T-cell (primary cell): ENCODE measurements around the gene PGAM2. TPM values are rescaled to one million over a fixed set of nuclear protein-coding genes. Genes with fewer than 3 reads are reported as not detected.
"Not testable (repeated sequence)": the region's sequence is repeated elsewhere in the genome, so short reads cannot be mapped to it uniquely, and the experiment has no call there.

Experiments used
- ATAC-seq, 4 experiments: fragments of 200-7000 bp in 3 of 4; fragments of 150-1000 bp in 1 of 4; cut with Tn5 transposase; replicated peaks in 1 of 4; 1 replicate in 3 of 4; 2 replicates in 1 of 4; pipeline ENCODE4 v1.10.0; 2021; ENCODE audit warnings: moderate library complexity in 3 of 4, mild to moderate bottlenecking in 2 of 4, moderate number of reproducible peaks in 1 of 4
- CTCF ChIA-PET, 2 donors: fragments of 300-600 bp; sonication (Branson Sonifier 250); formaldehyde crosslinking; loops; one replicate each; lab custom pipeline; 2022; ENCODE audit warnings: antibody characterized with exemption in 2 of 2; lab: Charles Lee
- POLR2A ChIA-PET, 2 donors: fragments of 300-600 bp; sonication (Branson Sonifier 250); formaldehyde crosslinking; loops; one replicate each; lab custom pipeline; 2022; ENCODE audit warnings: antibody characterized with exemption in 2 of 2; lab: Charles Lee
- DNase-seq, 35 experiments: peaks; one replicate each; pipeline versions ENCODE4 v3.0.0 to v3.0.0-alpha.2; 2013 to 2023
- H3K27ac ChIP-seq: one replicate; pipeline ENCODE4 v1.5.1; 2013; ENCODE audit warnings: low read length
- H3K27me3 ChIP-seq, 2 experiments: replicated peaks in 1 of 2; 1 replicate in 1 of 2; 2 replicates in 1 of 2; pipeline versions ENCODE4 v1.6.1 to v1.7.0; 2013; ENCODE audit warnings: low read length in 1 of 2, mixed read lengths in 1 of 2; ENCODE audit not compliant: control insufficient read depth in 2 of 2, insufficient read depth in 2 of 2; ENCODE audit errors: extremely low read depth in 1 of 2
- H3K36me3 ChIP-seq, 2 donors: 1 replicate in 1 of 2; 2 replicates in 1 of 2; pipeline versions ENCODE4 v1.6.1 to v1.7.0; 2013; ENCODE audit warnings: low read length in 1 of 2; ENCODE audit not compliant: control insufficient read depth in 2 of 2, insufficient read depth in 1 of 2; ENCODE audit errors: extremely low read depth in 1 of 2
- H3K4me1 ChIP-seq, 2 experiments: 1 replicate in 1 of 2; 2 replicates in 1 of 2; pipeline versions ENCODE4 v1.6.1 to v1.7.0; 2013; ENCODE audit warnings: low read length in 2 of 2, mixed read lengths in 1 of 2; ENCODE audit not compliant: insufficient read depth in 2 of 2, control insufficient read depth in 1 of 2; ENCODE audit errors: extremely low read depth in 1 of 2
- H3K4me3 ChIP-seq, 2 donors: 1 replicate in 1 of 2; 2 replicates in 1 of 2; pipeline versions ENCODE4 v1.5.1 to v1.7.0; 2013; ENCODE audit warnings: mild to moderate bottlenecking in 2 of 2, low read length in 1 of 2, moderate library complexity in 1 of 2; ENCODE audit not compliant: control insufficient read depth in 1 of 2; ENCODE audit errors: extremely low read depth in 1 of 2
- H3K9me3 ChIP-seq: 2 replicates; pipeline ENCODE4 v1.7.0; 2013
- H3K27ac Mint-ChIP-seq, 2 donors: one replicate each; pipeline ENCODE4 v1.8.0; 2020 to 2021; ENCODE audit warnings: mild to moderate bottlenecking in 2 of 2, mixed read lengths in 2 of 2
- H3K27me3 Mint-ChIP-seq, 2 donors: one replicate each; pipeline ENCODE4 v1.8.0; 2021 to 2022; ENCODE audit warnings: mixed read lengths in 2 of 2
- H3K36me3 Mint-ChIP-seq: one replicate; pipeline ENCODE4 v1.8.0; 2021; ENCODE audit warnings: mixed read lengths
- H3K4me1 Mint-ChIP-seq, 3 donors: one replicate each; pipeline ENCODE4 v1.8.0; 2020 to 2022; ENCODE audit warnings: mixed read lengths in 3 of 3, mild to moderate bottlenecking in 1 of 3
- H3K4me3 Mint-ChIP-seq, 3 donors: one replicate each; pipeline ENCODE4 v1.8.0; 2020 to 2022; ENCODE audit warnings: mild to moderate bottlenecking in 3 of 3, mixed read lengths in 3 of 3, moderate library complexity in 3 of 3
- H3K9me3 Mint-ChIP-seq, 3 donors: one replicate each; pipeline ENCODE4 v1.8.0; 2020 to 2022; ENCODE audit warnings: mixed read lengths in 3 of 3
- WGBS: methylation state at CpG from one replicate; pipeline ENCODE4 v1.1.5; 2013; ENCODE audit warnings: missing lambda C conversion rate; ENCODE audit not compliant: insufficient coverage; 5-methylcytosine and 5-hydroxymethylcytosine counted together
- total RNA-seq, 35 experiments: library from RNA in 6 of 35; stranded (reverse) in 6 of 35; fragments of 120-200 nt in 1 of 35; gene quantifications; one replicate each; pipeline versions ENCODE4 v1.2.1 to v1.2.4 and lab custom pipeline; 2013 to 2026

The PGAM2 gene
- total RNA-seq, 5 donors from 2014 or later (not counting 1 experiment from before 2014, with no cell fraction given), result 1.1 to 2.9 (median 1.7) TPM

GRCh38 chr7:44038961-44039558 lies 26.3 kb downstream of the PGAM2 start:
- peak; percentile 51 to 70 (median 59) for ATAC-seq
- peak overlapping the region; percentile 77 to 81 for H3K27ac Mint-ChIP-seq
- CTCF ChIA-PET, H3K27ac ChIP-seq, H3K27me3 ChIP-seq, H3K36me3 Mint-ChIP-seq, H3K9me3 Mint-ChIP-seq, H3K36me3 ChIP-seq, H3K4me3 ChIP-seq, H3K27me3 Mint-ChIP-seq, H3K9me3 ChIP-seq: not testable (repeated sequence)
- H3K4me1 Mint-ChIP-seq, result peaks cover 6 to 21% (median 12%) of the 10 kb centered on the region in 3 donors
- WGBS, result 33% methylated on average over 5 of the region's 26 CpGs
- DNase-seq, result peak; percentile 68 to 93 (median 87)
- H3K4me1 ChIP-seq, result peaks cover 4 to 19% of the 10 kb centered on the region in 2 experiments
- POLR2A ChIA-PET, result interaction anchor here in 1 of 2 donors (0.6 kb wide), 1 partner anchor 17 kb away, joined by 4 read pairs; no protein-coding TSS in a partner anchor
- peak overlapping the region; percentile 48 to 73 (median 63) for H3K4me3 Mint-ChIP-seq

GRCh38 chr7:44038553-44038952 lies 26.8 kb downstream of the PGAM2 start:
- H3K36me3 ChIP-seq, H3K9me3 ChIP-seq, POLR2A ChIA-PET, H3K9me3 Mint-ChIP-seq, ATAC-seq, CTCF ChIA-PET, H3K4me3 ChIP-seq, H3K27me3 Mint-ChIP-seq, H3K36me3 Mint-ChIP-seq, DNase-seq, H3K4me3 Mint-ChIP-seq, H3K27me3 ChIP-seq, H3K27ac ChIP-seq, H3K27ac Mint-ChIP-seq: not testable (repeated sequence)
- peaks cover under 1 to 16% (median 8%) of the 10 kb centered on the region in 3 donors for H3K4me1 Mint-ChIP-seq
- peaks cover 0 to 14% of the 10 kb centered on the region in 2 experiments for H3K4me1 ChIP-seq
- WGBS, result no CpG with 5 or more reads among the region's 12 CpGs

DNA sequence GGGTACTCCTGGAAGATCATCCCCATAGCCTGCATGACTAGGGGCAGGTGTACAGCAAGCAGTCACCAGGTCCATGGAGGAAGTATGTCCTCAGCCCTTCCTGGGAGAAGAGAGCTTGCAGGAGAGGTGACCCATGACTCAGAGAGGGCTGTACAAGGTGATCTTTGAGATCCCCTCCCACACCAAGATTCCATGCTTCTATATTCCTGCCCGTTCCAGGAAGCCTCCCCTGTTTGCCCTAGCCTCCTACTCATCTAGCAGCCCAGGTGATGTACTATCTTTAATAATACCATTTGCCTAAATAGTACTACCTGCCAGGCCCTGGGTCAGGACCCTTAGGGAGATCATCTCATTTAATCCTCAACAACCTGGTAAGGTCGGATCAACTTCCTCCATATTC lies 27.4 kb downstream of the PGAM2 start:
- CTCF ChIA-PET, DNase-seq, H3K27ac ChIP-seq, ATAC-seq, H3K27me3 ChIP-seq, H3K9me3 Mint-ChIP-seq, POLR2A ChIA-PET, H3K27me3 Mint-ChIP-seq, H3K4me3 Mint-ChIP-seq, H3K36me3 ChIP-seq, H3K4me3 ChIP-seq, H3K9me3 ChIP-seq, H3K36me3 Mint-ChIP-seq: not testable (repeated sequence)
- Mint-ChIP-seq H3K27ac (peak overlapping the region; percentile 66 to 82), H3K4me1 (peaks cover 0 to 15% (median 8%) of the 10 kb centered on the region in 3 donors)
- WGBS, result no CpG with 5 or more reads among the region's 2 CpGs
- peaks cover 0 to 11% of the 10 kb centered on the region in 2 experiments for H3K4me1 ChIP-seq

GRCh38 chr7:44036364-44036763 lies 29.0 kb downstream of the PGAM2 start:
- H3K27ac ChIP-seq, H3K27me3 Mint-ChIP-seq, H3K27ac Mint-ChIP-seq, H3K9me3 ChIP-seq, H3K4me3 Mint-ChIP-seq, CTCF ChIA-PET, H3K4me3 ChIP-seq, H3K9me3 Mint-ChIP-seq, H3K36me3 ChIP-seq, H3K27me3 ChIP-seq, POLR2A ChIA-PET, H3K36me3 Mint-ChIP-seq: not testable (repeated sequence)
- no CpG with 5 or more reads among the region's 10 CpGs for WGBS
- H3K4me1 Mint-ChIP-seq, result peaks cover 0 to 11% (median 8%) of the 10 kb centered on the region in 3 donors
- DNase-seq, result peak in 13 of 35 experiments; percentile 15 to 56 (median 24)
- ATAC-seq, result peak; percentile 4 to 17 (median 7)
- peaks cover 0 to 11% of the 10 kb centered on the region in 2 experiments for H3K4me1 ChIP-seq

DNA sequence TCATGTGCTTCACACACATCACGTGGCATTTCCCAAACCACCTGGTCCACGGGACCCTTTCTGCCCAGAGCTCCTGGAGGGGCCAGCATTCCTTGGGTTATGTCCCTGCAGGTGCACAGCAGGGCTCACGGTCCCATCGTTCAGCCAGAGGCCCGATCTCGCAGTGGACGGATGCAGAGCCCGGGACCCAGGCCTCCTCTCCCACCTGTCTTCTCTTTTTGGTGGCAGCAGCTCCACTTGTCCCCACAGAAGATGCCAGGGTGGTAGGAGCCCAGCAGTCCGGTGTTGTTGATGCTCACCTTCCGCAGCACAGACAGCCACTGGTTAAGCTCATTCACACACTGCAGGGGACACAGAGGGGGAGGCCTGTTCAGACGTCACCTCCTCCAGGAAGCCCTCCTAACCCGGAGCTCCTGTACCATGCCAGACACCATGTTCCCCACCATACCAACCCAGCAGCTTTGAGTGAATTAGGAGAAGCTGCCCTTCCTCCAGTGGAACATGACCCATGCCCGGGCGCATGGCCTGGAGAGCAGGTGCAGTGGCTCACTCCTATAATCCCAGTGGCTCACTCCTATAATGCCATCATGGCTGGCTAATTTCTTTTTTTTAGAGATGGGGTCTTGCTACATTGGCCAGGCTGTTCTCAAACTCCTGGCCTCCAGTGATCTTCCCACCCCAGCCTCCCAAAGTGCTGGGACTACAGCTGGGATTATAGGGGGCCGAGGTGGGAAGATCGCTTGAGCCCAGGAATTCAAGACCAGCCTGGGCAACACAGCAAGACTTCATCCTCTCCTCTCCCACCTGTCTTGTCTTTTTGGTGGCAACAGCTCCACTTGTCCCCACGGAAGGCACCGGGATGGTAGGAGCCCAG lies 31.2 kb downstream of the PGAM2 start:
- H3K27me3 Mint-ChIP-seq, H3K4me3 ChIP-seq, H3K4me1 ChIP-seq, DNase-seq, CTCF ChIA-PET, POLR2A ChIA-PET, H3K36me3 ChIP-seq, H3K4me1 Mint-ChIP-seq, H3K27ac Mint-ChIP-seq, H3K27me3 ChIP-seq, ATAC-seq, H3K4me3 Mint-ChIP-seq, H3K9me3 ChIP-seq, H3K27ac ChIP-seq, H3K9me3 Mint-ChIP-seq, H3K36me3 Mint-ChIP-seq: not testable (repeated sequence)
- WGBS, result 100% methylated on average over 1 of the region's 18 CpGs

GRCh38 chr7:44032031-44032430 lies 33.3 kb downstream of the PGAM2 start:
- no CpG with 5 or more reads among the region's 6 CpGs for WGBS
- H3K9me3 Mint-ChIP-seq, ATAC-seq, DNase-seq, H3K27me3 Mint-ChIP-seq, H3K4me3 ChIP-seq, H3K27me3 ChIP-seq, H3K4me1 Mint-ChIP-seq, H3K36me3 ChIP-seq, H3K9me3 ChIP-seq, H3K27ac ChIP-seq, H3K27ac Mint-ChIP-seq, H3K4me3 Mint-ChIP-seq, H3K4me1 ChIP-seq, POLR2A ChIA-PET, H3K36me3 Mint-ChIP-seq: not testable (repeated sequence)
- CTCF ChIA-PET, result interaction anchor here in 1 of 2 donors (0.6 kb wide), 1 partner anchor 97 kb away, joined by 4 read pairs; no protein-coding TSS in a partner anchor
